GM19438 (cell line): ENCODE results near the gene WNT11.
A peak's percentile ranks its signal among the peaks of the same experiment; 100 is the strongest.

ENCODE experiments used
- ATAC-seq: cut with Tn5 transposase; IDR thresholded peaks from one replicate; pipeline ENCODE4 v1.9.1; 2021; ENCODE audit warnings: low read depth; ENCODE audit not compliant: unreplicated experiment

Gene WNT11

DNA sequence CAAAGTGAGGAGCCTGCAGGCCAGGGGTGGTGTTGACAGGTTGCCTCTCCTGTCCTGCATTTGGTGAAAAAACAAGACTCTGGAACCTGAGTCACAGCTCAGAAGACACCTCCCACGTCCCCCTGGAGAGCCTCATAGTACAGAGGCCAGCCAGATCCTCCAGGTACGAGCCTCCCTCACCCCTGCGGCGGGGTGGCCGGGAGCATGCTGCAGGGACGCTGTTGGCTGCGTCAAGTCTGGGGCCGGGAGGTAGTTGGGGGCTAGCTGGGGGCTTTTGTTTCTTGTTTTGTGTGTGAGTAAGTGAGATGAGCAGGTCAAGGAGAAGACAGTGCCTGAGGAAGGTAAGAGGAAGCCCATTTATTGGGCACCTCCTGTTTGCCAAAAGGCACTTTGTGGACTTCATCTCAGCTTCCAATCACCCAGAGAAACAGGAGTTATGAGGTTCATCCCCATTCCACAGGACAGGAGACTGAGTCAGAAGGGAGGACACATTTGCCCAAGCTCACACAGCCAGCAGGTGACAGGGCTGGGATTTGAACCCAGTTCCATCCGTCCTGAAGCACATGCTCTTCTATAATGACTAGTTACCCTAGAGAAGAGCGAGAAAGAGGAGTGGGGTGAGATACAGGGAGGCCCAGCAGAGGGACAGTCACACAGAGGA lies 18.3 kb upstream of the WNT11 start:
- no peak for ATAC-seq

DNA sequence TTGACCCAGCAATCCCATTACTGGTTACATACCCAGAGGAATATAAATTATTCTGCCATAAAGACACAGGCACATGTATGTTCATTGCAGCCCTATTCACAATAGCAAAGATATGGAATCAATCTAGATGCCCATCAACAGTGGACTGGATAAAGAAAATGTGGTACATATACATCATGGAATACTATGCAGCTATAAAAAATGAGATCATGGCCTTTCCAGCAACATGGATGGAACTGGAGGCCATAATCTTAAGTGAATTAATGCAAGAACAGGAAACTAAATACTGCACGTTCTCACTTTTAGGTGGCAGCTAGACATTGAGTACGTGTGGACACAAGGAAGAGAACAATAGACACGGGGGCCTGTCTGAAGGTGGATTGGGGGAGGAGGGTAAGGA lies 15.1 kb upstream of the WNT11 start:
- no peak for ATAC-seq

DNA sequence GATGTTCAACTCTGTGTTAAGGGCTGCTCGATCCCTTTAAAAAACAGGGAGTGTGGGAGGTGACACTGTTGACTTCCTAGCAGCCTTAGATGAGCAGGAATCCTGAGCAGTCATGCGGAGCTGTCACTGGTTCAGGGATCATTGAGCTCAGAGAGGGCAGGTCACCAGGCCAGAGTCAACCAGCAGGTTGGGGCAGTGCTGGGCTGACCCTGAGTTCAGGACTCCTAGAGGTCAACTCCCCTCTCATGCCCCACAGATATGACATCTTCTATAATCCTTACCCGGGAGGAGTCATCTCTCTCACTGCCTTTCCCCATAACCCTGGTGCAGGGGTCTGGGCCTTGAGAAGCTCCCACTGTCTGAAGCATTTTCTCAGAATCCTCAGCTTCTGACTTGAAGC lies 12.9 kb upstream of the WNT11 start:
- ATAC-seq = no peak

GRCh38 chr11:76218449-76219178 lies 12.3 kb upstream of the WNT11 start:
- no peak for ATAC-seq

- no peak for ATAC-seq
These were observed 11.4 kb upstream of the WNT11 start for GRCh38 chr11:76217653-76218160.

DNA sequence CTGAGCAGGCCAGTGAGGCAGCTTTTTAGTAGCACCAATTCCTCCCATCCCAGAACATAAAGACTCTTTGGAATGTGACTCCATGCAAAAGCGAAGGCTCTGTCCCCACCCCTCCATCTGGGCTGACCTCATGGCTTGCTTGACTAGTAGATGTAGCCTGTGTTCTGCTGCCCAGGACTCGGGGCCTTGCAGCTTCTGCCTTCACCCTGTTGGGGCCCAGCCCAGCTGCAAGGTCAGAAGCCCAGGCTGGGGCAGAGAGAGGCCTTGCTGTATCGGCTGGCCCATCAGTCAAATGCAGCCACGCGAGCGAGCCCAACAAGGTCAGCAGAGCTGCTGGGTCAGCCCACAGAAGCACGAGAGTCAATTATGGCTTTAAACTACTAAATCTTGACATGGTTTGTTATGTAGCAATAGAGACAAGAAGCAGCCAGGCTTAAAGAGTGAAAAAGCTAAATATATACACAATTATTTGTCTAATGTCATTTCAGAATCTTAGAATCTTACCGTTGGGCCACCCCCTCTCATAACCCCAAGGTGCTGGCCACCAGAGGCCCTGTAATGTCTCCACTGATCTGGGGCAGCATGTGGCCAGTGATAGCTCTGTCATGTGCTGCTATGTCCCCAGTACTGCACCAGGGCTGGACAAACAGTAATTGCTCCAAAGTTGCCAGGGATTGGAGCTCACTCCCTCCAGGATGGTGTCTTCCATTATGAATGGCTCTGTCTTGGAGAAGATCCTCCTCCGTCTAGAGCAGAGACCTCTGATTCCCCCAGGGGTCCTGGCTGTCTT lies 10.4 kb upstream of the WNT11 start:
- ATAC-seq = no peak

DNA sequence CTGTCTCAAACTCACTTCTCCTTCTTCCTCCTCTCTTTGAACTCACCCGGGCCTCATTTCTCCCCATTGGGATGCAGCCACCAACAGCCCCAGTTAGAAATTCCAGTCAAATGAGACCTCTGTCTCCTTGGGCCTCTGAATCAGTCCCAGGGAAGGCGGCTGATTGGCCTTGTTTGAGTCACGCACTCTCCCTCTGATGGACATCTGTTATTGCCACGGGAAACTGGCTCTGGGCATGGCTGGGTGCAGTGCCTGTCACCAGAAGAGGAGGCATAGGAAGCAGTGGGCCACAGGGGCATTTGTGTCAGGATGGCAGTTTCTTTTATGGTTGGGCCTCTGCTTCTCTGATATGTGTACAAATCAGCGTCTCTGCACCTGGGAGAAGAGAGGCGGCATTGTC lies 9.6 kb upstream of the WNT11 start:
- ATAC-seq = no peak

GRCh38 chr11:76214968-76215548 lies 8.8 kb upstream of the WNT11 start:
- ATAC-seq = no peak

- no peak for ATAC-seq
These were observed 7.9 kb upstream of the WNT11 start for GRCh38 chr11:76214186-76214585.

DNA sequence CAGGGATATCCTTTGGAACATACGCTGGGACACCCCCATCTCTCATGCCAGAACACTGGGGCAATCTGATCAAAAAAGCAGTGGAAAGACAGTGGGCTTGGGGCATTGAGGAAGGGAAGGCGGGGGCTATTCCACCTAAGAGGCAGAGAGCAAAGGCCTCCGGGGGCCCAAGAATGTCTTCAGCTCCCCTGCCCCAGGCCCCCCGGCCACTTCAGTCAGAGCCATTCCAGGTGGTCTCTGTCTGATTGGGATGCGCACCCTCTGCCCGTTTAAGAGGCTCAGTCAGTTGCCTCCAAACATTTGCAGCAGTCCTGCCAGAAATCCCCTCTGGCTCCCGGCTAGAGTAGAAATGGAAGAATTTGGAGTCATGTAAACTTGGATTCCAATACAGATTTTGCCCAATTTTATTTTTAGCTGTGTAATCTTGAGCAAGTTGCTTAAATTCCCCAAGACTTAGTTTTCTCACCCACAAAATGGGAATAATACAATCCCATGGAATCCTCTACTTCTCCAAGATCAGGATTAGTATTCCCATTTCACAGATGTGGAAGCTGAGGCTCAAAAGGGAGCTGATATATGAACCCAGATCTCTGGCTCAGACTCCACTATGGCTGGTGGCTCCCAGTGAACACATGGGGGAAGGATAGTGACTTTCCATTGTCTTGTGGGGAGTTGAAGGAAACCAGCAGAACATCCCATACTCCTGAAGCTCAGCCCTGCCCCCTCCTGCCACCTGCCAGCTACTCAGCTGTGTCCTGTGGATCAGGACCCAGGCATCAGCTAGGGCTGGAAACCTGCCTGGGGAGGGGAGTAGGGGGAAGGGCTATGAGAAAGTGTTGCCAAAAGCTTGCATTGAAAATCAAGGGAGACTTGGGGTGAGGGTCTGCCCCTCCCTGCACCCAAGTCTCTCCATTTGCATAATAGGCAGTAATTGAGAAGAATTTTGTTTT lies 6.1 kb upstream of the WNT11 start:
- no peak for ATAC-seq

- no peak for ATAC-seq
These were observed 4.9 kb upstream of the WNT11 start for GRCh38 chr11:76210931-76211851.

DNA sequence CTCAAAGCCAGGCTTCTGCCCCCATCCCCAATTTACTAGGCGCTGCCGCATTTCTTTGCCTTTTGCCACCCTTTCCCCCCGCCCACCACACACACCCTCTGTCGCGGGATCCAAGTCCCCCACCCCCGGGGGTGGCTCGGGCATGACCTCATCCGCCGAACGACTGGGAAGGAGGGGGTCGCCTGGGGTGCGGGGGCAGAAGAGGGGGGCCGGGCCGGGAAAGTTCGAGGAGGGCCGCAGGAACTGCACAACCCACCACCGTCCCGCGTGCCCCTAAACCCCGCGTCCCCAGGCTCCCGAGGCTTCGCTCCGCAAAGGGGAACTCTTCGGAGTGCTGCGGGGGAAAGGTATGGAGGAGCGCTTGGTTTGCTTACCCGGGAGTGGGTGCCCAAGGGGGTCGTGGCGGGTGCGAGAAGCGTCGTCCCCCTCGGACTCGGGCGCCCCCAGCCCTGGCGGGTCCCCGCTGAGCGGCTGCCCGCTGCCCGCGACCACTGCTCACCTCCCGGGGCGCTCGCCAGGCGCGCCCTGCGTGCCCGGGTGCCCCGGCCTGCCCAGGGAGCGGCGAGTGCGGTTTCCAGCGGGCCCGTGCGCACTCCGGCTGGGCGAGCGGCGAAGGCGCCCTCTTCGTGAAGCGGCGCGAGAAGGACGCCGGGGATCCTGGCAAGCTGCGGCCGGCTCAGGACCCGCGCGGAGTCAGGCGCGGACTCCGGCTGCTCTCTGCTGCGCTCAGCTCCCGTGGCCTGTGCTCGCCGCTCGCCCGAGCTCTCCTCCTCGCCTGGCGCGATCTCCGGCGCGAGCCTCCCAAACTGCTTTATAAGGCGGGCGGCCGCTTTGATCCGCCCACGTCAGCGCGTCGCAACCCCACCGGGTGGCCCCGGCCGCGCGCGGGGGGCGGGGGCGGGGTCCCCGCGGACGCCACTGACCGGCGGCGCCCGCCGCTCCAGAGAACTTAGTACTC lies 4.0 kb upstream of the WNT11 start:
- no peak for ATAC-seq

DNA sequence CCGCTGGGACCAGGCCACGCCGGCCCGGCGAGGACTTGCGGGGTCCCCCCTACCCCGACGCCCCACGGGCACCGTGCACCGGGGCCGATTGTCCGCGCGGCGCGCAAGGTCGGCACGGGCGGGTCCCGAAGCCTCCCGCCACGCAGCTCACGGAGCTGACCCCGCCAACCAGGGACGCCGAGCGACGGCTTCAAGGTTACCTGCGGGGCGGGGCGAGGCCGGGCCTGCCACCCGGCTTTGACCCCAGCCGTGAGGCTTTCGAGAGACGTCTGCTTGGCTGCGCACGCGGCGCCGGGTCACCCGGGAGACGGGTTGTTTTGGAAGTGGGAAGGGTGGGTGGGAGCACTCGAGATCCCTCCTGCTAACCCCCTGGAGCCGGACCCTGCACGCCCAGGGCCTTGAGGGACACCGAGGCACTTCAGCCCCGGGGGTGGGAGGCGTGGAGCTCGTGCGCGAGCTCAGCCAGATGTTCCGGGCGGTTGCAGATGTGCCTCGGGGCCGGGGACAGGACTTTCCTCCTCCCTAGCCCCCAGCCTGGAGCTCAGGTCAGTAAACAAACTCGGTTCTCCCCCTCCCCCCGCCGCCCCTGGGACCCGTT lies 3.2 kb upstream of the WNT11 start:
- no peak for ATAC-seq

- no peak for ATAC-seq
These were observed 2.4 kb upstream of the WNT11 start for GRCh38 chr11:76208438-76209374.

DNA sequence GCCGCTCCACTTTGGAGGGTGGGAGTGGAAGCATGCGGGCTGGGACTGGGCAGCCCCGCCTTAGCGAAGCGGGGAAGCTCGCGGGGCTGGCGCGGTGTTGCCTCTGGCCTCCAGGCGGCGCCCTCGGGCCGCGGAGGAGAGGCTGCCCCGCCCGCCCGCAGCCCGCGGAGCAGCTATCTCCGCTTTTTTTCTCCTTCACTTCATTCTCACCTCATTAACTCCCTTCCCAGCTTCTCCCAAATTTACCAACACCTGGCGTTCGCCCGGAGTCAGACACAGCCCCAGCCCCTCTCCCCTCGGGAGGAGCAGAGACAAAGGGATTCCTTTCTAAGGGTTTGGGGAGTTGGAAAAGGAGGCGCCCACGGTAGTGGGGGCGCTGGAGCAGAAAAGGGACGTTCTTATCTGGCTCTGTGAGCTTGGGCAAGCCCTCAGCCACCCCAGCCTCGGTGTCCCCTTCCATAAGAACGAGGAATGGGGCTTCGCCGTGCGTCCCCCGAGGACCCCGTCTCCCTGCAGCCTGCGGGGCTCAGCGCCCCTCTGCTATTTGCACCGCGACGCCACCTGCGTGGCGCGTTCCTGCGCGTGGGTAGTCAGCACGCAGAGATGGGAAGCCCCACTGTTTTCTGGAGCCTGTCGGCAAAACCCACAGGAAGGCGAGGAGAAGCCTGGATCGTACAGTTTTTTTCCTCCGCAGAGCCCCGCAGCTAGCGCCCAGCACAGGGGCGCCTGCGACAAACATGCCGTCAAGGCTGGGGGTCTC lies 1.5 kb upstream of the WNT11 start:
- peak; percentile 49 for ATAC-seq

DNA sequence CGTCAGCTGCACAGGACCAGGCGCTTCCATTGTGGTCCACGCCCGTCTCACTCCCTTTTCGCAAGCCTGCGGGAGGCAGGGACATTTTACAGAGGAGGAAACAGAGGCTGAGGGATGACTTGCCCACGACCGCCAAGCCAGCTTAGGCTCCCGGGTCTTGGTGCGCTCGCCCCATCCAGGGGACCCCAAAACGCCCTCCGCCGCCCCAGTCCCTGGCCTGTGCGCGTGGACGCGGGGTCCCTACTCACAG lies 300 bp downstream of the WNT11 start:
- ATAC-seq = no peak
